ENCODE data around the gene UBE3D.
"Not testable (repeated sequence)": the region's sequence is repeated elsewhere in the genome, so short reads cannot be mapped to it uniquely, and the experiment has no call there.

Gene UBE3D

GRCh38 chr6:82951389-82951788 lies 114.3 kb downstream of the UBE3D start:
- Histone ChIP-seq H3K27ac (replicated peaks) (no peak overlapping the region), H3K4me3 (replicated peaks; ENCODE audit: insufficient read depth, low read length) (no peak overlapping the region), H3K27me3 (ENCODE audit: insufficient read depth, poor library complexity, severe bottlenecking) (no peaks in the 10 kb centered on the region)
- TF ChIP-seq POLR2AphosphoS5 (IDR thresholded peaks at IDR 0.05; ENCODE audit: low read depth) (no peak), CTCF (IDR thresholded peaks at IDR 0.05; ENCODE audit: insufficient read depth, low read length) (no peak), GABPA (IDR thresholded peaks at IDR 0.05; ENCODE audit: low read depth) (no peak), SPI1 (IDR thresholded peaks at IDR 0.05; ENCODE audit: borderline replicate concordance, low read depth) (no peak), REST (IDR thresholded peaks at IDR 0.05; ENCODE audit: insufficient replicate concordance, low read depth) (no peak)
- no peak for DNase-seq (ENCODE audit: low read depth in 1 of 2, low spot score in 1 of 2)

- DNase-seq (ENCODE audit: low read depth in 1 of 2, low spot score in 1 of 2); H3K27me3 ChIP-seq (ENCODE audit: insufficient read depth, poor library complexity, severe bottlenecking); H3K4me3 ChIP-seq (replicated peaks; ENCODE audit: insufficient read depth, low read length); H3K27ac ChIP-seq (replicated peaks): not testable (repeated sequence)
Measured at GRCh38 chr6:82930915-82931314, 134.7 kb downstream of the UBE3D start.

GRCh38 chr6:82924799-82925535 lies 140.7 kb downstream of the UBE3D start:
- DNase-seq (ENCODE audit: low read depth in 1 of 2, low spot score in 1 of 2), result peak in 1 of 2 experiments; percentile 4
- Histone ChIP-seq H3K27me3 (ENCODE audit: insufficient read depth, poor library complexity, severe bottlenecking) (no peaks in the 10 kb centered on the region), H3K27ac (replicated peaks) (no peak overlapping the region), H3K4me3 (replicated peaks; ENCODE audit: insufficient read depth, low read length) (no peak overlapping the region)
- TF ChIP-seq POLR2AphosphoS5 (IDR thresholded peaks at IDR 0.05; ENCODE audit: low read depth), result no peak
- no peak for TF ChIP-seq REST (IDR thresholded peaks at IDR 0.05; ENCODE audit: insufficient replicate concordance, low read depth)
- TF ChIP-seq GABPA (IDR thresholded peaks at IDR 0.05; ENCODE audit: low read depth), result no peak
- TF ChIP-seq CTCF (IDR thresholded peaks at IDR 0.05; ENCODE audit: insufficient read depth, low read length), result no peak
- TF ChIP-seq SPI1 (IDR thresholded peaks at IDR 0.05; ENCODE audit: borderline replicate concordance, low read depth), result no peak

GRCh38 chr6:82921258-82921657 lies 144.4 kb downstream of the UBE3D start:
- Histone ChIP-seq H3K27ac (replicated peaks) (no peak overlapping the region), H3K4me3 (replicated peaks; ENCODE audit: insufficient read depth, low read length) (no peak overlapping the region), H3K27me3 (ENCODE audit: insufficient read depth, poor library complexity, severe bottlenecking) (no peaks in the 10 kb centered on the region)
- TF ChIP-seq SPI1 (IDR thresholded peaks at IDR 0.05; ENCODE audit: borderline replicate concordance, low read depth), result no peak
- TF ChIP-seq CTCF (IDR thresholded peaks at IDR 0.05; ENCODE audit: insufficient read depth, low read length), result no peak
- TF ChIP-seq POLR2AphosphoS5 (IDR thresholded peaks at IDR 0.05; ENCODE audit: low read depth), result no peak
- TF ChIP-seq REST (IDR thresholded peaks at IDR 0.05; ENCODE audit: insufficient replicate concordance, low read depth), result no peak
- no peak for TF ChIP-seq GABPA (IDR thresholded peaks at IDR 0.05; ENCODE audit: low read depth)
- no peak for DNase-seq (ENCODE audit: low read depth in 1 of 2, low spot score in 1 of 2)
